ENCODE results near the gene UBE2QL1.
A peak's percentile ranks its signal among the peaks of the same experiment; 100 is the strongest.

- no peak for TF ChIP-seq POLR2AphosphoS5 (IDR thresholded peaks at IDR 0.05; ENCODE audit: low read depth, low read length)
- no peak for TF ChIP-seq POLR2A (IDR thresholded peaks at IDR 0.05; ENCODE audit: low read depth, low read length)
- TF ChIP-seq POU2F2 (IDR thresholded peaks at IDR 0.05; ENCODE audit: low read depth, low read length), result peak; percentile 68
- TF ChIP-seq PAX5 (IDR thresholded peaks at IDR 0.05; ENCODE audit: insufficient read depth, low read length, severe bottlenecking), result no peak
- no peak for TF ChIP-seq TAF1 (IDR thresholded peaks at IDR 0.05; ENCODE audit: low read depth, low read length)
Observed at GRCh38 chr5:6483880-6484382, 35.3 kb downstream of the UBE2QL1 start.

Measured in GM12891 (cell line).